HG03025 (cell line): ENCODE results near the gene TICRR.

Source experiments
- ATAC-seq: cut with Tn5 transposase; IDR thresholded peaks from one replicate; pipeline ENCODE4 v1.9.1; 2021; ENCODE audit warnings: mild to moderate bottlenecking, moderate library complexity; ENCODE audit not compliant: unreplicated experiment, low FRiP score

Gene TICRR

DNA sequence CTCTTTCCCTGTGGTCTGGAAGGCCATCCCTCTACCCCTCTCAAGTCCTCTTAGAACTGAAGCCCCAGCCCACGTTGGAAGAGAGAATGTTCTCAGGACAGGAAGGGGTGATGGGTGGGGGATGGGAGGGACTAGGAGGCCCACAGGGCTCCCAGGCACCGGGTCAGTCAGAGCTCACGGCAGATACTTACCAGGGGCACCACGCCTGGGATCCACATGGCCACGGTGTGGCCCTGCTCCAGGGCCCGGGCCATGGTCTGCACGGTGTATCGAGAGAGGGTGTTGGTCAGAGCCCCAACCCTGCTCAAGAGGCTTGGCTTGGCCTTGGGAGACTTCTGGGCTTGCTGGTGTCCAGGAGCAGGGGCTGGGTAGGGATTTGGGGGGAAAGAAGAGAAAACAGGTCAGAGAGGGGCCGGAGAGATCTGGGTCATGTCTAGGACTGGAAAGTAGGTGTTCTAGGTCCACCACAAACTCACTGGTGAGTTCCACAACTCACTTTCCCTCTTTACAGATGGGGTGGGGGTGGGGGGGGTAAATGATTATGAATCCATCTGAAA lies 94.1 kb downstream of the TICRR start:
- ATAC-seq = no peak

DNA sequence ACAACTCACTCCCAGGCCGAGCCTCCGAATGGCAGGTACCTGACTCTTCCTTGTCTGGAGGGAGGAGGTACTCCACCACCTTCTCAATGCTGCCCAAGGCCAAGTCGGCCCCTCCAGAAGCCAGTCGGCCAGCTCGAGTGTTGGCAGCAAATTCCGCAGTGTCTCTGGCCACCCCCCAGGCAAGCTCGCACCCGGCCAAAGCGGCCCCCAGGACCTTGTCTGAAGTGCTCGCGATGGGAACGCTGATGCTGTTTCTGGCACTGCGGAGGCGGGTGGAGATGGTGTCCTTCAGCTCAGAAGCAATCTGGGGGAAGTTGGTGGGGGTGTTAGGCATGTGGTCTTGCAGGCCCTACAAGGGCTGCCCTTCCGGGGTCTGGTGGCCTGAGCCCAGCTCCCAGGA lies 94.7 kb downstream of the TICRR start:
- ATAC-seq = no peak

DNA sequence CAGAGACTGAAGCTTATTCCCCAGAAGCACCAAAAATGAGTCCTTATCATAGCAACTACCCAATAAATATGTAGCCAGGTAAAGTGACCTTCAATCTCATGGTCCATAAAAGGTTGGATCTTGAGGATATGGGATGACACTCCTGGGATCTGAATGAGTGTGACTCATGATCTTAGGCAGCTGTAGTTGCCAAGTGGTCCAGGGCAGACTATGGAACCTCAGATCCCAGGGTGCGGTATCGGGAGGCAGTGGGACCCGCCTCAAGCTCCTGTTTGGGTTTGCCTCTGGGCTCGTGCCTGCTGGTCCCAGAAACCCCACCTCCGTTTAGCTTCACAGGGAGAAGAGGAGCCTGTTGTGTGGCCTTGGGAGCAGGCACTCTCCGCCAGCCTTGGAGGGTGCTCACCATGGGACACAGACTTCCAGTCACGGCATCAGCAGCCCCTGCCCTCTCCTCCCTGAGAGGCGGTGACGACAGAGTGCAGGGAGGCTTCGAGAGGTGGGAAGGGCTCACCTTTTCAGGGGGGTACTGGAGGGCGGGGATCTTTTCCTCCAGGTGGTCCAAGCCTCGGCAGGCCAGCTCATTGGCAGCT lies 95.8 kb downstream of the TICRR start:
- no peak for ATAC-seq

DNA sequence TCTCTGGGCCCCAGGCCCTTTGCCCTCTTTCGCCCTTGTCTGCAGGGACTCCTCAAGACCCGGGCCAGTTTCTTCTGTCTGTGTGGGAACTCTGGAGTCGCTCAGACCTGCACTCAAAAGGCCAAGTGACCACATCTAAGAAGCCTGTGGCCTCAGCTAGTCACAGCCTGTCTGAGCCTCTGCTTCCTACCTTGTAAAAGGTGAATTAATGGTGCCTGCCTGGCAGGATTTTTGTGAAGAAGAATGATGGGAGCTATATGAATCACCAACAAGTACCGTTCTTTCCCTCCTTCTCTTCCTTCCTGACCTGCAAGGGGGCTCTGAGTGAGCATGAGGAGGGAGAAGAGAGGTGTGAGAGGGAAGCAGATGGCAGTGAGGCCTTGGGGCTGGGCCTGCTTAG lies 96.4 kb downstream of the TICRR start:
- ATAC-seq = no peak

DNA sequence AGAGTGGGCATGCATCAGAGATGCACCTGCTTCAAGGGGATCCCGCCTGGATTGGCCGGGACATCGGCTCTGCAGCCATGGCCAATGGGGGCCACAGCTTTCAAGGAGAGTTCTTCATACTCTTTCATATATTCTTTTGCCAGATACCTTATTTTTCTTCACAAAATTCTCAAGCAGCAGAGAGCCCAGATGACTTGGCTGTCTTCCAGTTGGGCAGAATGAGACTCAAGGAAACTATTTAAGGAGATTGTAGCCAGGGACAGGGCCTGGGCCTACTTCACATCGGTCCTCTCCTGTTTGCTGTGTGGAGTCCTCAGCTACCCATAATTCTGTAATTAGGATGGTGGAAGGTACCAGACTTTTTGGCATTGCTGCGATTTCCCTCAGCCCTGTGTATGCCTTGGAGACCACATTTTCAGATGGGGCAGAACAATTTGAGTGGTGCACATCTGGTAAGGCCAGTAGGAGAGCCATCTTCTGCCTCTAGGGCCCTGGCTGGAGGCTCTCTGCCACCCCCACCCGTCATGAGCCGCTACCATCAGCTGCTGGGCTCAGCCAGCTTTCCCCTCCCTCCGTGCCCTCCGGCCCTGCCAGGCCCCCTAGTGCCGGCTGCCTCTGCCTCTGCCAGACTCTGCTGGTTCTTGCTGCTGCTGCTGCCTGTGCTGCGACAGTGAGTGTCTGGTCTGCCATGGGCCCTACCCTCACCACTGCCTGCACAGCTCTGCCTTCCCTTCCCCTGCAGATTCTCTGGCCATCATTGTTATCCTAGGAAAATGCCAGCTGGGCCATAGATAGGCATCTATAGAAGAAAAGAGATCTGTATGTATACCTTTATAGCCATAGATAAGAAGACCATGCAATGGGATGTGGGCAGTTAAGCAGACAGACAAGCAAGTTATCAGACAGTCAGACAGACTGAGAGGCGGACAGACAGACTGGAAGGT lies 97.2 kb downstream of the TICRR start:
- no peak for ATAC-seq

DNA sequence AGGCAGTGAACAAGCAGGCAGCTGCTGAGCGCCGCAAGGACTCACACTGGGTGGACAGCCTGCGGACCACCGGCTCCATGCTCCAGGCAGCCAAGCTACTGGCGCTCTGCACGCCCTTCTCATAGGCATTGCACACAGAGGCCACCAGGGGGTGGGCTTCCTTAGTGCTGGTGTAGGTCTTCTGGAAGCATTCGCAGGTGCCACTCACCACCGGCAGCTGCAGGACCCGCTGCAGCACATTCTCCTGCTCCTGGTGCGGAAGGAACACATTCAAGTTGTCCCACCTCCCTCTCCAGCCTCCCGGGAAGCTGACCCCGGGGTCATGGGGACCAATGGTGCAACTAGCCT lies 97.9 kb downstream of the TICRR start:
- no peak for ATAC-seq

DNA sequence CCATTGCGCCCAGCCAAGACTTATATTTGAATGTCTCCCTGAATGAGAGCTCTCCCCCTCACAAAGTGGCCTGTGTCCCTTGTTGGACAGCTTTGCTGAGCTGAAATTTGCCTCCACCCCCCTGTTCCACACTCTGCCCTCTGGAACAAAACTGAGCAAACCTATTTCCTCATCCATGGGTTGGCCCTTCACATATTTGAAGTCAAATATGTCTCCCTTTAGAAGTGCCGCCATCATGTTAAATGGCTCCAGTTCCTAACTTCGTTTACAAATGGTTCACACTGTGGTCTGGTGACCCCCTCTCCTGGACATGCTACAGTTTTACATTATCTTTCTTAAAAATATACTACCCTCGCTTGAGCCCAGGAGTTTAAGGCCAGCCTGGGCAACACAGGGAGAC lies 99.3 kb downstream of the TICRR start:
- no peak for ATAC-seq

DNA sequence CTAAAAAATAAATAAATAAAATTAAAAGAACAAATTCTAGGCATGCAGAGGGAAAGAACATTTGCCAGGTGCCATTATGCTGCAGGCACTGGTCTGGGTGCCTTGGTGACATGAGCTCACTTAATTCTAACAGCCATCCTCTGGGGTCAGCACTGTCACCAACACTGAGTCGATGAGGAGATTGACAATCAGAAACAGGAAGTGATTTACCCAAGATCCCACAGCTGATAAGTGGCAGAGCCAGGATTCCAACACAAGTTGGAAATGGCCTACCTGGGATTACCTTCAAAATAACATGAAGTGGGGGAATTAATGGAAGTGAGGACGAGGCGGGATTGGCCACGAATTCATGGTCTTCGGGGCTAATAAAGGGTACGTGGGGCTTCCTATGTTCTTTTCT lies 100.3 kb downstream of the TICRR start:
- no peak for ATAC-seq

DNA sequence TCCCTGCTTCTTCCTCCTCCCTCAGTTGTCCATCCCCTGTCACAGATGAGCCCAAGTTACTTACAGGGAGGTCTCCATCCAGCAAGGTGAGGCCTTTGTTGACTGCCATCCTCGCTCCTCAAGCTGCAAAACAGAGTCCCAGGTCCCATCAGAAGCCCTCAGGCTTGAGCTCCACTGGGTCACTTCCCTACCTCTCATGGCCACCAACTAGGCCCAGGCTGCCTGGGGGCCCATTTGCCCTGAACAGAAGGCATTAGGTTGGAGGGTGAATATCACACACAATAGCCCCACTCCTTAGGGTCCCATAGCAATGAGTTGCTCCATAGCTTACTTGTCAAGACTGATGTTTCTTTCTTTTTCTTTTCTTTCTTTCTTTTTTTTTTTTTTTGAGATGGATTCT lies 102.1 kb downstream of the TICRR start:
- ATAC-seq = no peak
